ENCODE measurements around the gene FMOD. TPM values are rescaled to one million over a fixed set of nuclear protein-coding genes. Genes with fewer than 3 reads are reported as not detected.

Gene FMOD
- total RNA-seq, 1 donor from 2014 or later = 2.5 TPM

GRCh38 chr1:203382026-203382425 lies 31.1 kb upstream of the FMOD start:
- Mint-ChIP-seq H3K27me3 (peaks cover 11% of the 10 kb centered on the region), H3K36me3 (ENCODE audit: insufficient read depth) (no peaks in the 10 kb centered on the region), H3K27ac (no peak overlapping the region), H3K4me3 (ENCODE audit: low read depth) (no peak overlapping the region), H3K9me3 (ENCODE audit: low read depth) (peaks cover 4% of the 10 kb centered on the region), H3K4me1 (ENCODE audit: low read depth) (peaks cover 14% of the 10 kb centered on the region)
- DNase-seq (ENCODE audit: low spot score, unreplicated experiment) = no peak
- TF ChIP-seq CTCF (IDR thresholded peaks at IDR 0.05; ENCODE audit: unreplicated experiment) = no peak

- H3K4me3 Mint-ChIP-seq (ENCODE audit: low read depth) = no peak overlapping the region
- H3K27ac Mint-ChIP-seq = no peak overlapping the region
- no peak for DNase-seq (ENCODE audit: low spot score, unreplicated experiment)
- H3K4me1 Mint-ChIP-seq (ENCODE audit: low read depth) = peaks cover 14% of the 10 kb centered on the region
- H3K9me3 Mint-ChIP-seq (ENCODE audit: low read depth) = peaks cover 4% of the 10 kb centered on the region
- no peak for TF ChIP-seq CTCF (IDR thresholded peaks at IDR 0.05; ENCODE audit: unreplicated experiment)
- peaks cover 11% of the 10 kb centered on the region for H3K27me3 Mint-ChIP-seq
- no peaks in the 10 kb centered on the region for H3K36me3 Mint-ChIP-seq (ENCODE audit: insufficient read depth)
These were observed 30.3 kb upstream of the FMOD start for GRCh38 chr1:203381151-203381751.

- Mint-ChIP-seq H3K4me3 (ENCODE audit: low read depth) (no peak overlapping the region), H3K36me3 (ENCODE audit: insufficient read depth) (no peaks in the 10 kb centered on the region), H3K27me3 (peaks cover 11% of the 10 kb centered on the region), H3K27ac (no peak overlapping the region), H3K9me3 (ENCODE audit: low read depth) (peaks cover 4% of the 10 kb centered on the region), H3K4me1 (ENCODE audit: low read depth) (peaks cover 14% of the 10 kb centered on the region)
- no peak for TF ChIP-seq CTCF (IDR thresholded peaks at IDR 0.05; ENCODE audit: unreplicated experiment)
- DNase-seq (ENCODE audit: low spot score, unreplicated experiment) = no peak
These were observed 29.7 kb upstream of the FMOD start for GRCh38 chr1:203380420-203381150.

GRCh38 chr1:203379825-203380224 lies 28.9 kb upstream of the FMOD start:
- no peak for DNase-seq (ENCODE audit: low spot score, unreplicated experiment)
- H3K4me3 Mint-ChIP-seq (ENCODE audit: low read depth) = no peak overlapping the region
- TF ChIP-seq CTCF (IDR thresholded peaks at IDR 0.05; ENCODE audit: unreplicated experiment) = no peak
- H3K27ac Mint-ChIP-seq = no peak overlapping the region
- H3K27me3 Mint-ChIP-seq = peaks cover 11% of the 10 kb centered on the region
- H3K4me1 Mint-ChIP-seq (ENCODE audit: low read depth) = peaks cover 14% of the 10 kb centered on the region
- peaks cover 4% of the 10 kb centered on the region for H3K9me3 Mint-ChIP-seq (ENCODE audit: low read depth)
- H3K36me3 Mint-ChIP-seq (ENCODE audit: insufficient read depth) = no peaks in the 10 kb centered on the region

GRCh38 chr1:203378556-203379245 lies 27.8 kb upstream of the FMOD start:
- no peak for DNase-seq (ENCODE audit: low spot score, unreplicated experiment)
- H3K36me3 Mint-ChIP-seq (ENCODE audit: insufficient read depth) = no peaks in the 10 kb centered on the region
- peaks cover 4% of the 10 kb centered on the region for H3K9me3 Mint-ChIP-seq (ENCODE audit: low read depth)
- peak overlapping the region; percentile 37 for H3K27ac Mint-ChIP-seq
- TF ChIP-seq CTCF (IDR thresholded peaks at IDR 0.05; ENCODE audit: unreplicated experiment) = no peak
- H3K27me3 Mint-ChIP-seq = peaks cover 11% of the 10 kb centered on the region
- H3K4me3 Mint-ChIP-seq (ENCODE audit: low read depth) = no peak overlapping the region
- H3K4me1 Mint-ChIP-seq (ENCODE audit: low read depth) = peaks cover 19% of the 10 kb centered on the region

All from progenitor cell of endocrine pancreas (in vitro differentiated cells).